ENCODE data around the gene TMEM117.

DNA sequence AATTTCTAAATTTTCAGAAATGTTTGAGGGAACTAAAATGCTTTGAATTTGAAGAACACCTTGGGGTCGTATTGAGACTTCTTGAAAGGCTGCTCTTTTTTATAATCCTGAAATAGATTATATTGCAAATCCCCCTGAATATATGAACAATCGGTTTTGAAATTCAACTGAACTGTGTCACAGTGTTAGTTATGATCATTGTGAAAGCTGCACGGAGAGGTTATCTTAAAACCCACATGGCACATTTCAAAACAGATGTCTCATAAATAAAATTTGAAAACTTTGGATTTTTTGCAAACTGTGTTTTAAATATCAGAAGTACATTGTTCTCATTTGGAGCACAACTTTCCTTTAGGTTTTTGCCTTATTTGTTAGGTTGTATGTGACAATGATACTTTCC, 218.4 kb downstream of the TMEM117 start:
- TF ChIP-seq, protein P1, sequence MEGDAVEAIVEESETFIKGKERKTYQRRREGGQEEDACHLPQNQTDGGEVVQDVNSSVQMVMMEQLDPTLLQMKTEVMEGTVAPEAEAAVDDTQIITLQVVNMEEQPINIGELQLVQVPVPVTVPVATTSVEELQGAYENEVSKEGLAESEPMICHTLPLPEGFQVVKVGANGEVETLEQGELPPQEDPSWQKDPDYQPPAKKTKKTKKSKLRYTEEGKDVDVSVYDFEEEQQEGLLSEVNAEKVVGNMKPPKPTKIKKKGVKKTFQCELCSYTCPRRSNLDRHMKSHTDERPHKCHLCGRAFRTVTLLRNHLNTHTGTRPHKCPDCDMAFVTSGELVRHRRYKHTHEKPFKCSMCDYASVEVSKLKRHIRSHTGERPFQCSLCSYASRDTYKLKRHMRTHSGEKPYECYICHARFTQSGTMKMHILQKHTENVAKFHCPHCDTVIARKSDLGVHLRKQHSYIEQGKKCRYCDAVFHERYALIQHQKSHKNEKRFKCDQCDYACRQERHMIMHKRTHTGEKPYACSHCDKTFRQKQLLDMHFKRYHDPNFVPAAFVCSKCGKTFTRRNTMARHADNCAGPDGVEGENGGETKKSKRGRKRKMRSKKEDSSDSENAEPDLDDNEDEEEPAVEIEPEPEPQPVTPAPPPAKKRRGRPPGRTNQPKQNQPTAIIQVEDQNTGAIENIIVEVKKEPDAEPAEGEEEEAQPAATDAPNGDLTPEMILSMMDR (IDR thresholded peaks at IDR 0.05), result no peak
- TF ChIP-seq POLR2A (IDR thresholded peaks at IDR 0.05), result no peak
